ENCODE measurements around the gene TCP11.

The TCP11 gene

GRCh38 chr6:35170891-35171290 lies 29.8 kb upstream of the TCP11 start:
- peak; percentile 4 for DNase-seq

- DNase-seq: peak; percentile 18
Measured at GRCh38 chr6:35170166-35170565, 29.0 kb upstream of the TCP11 start.

GRCh38 chr6:35168461-35168861 lies 27.3 kb upstream of the TCP11 start:
- no peak for DNase-seq

- no peak for DNase-seq
Measured at GRCh38 chr6:35167505-35167904, 26.4 kb upstream of the TCP11 start.

- DNase-seq: no peak
Measured at GRCh38 chr6:35166520-35166919, 25.4 kb upstream of the TCP11 start.

- DNase-seq: no peak
Measured at GRCh38 chr6:35166116-35166515, 25.0 kb upstream of the TCP11 start.

- DNase-seq: no peak
Measured at GRCh38 chr6:35165630-35166071, 24.5 kb upstream of the TCP11 start.

- no peak for DNase-seq
Measured at GRCh38 chr6:35164868-35165267, 23.7 kb upstream of the TCP11 start.

GRCh38 chr6:35164277-35164676 lies 23.1 kb upstream of the TCP11 start:
- DNase-seq: peak; percentile 12

- peak; percentile 7 for DNase-seq
Measured at GRCh38 chr6:35163836-35164235, 22.7 kb upstream of the TCP11 start.

GRCh38 chr6:35161776-35162607 lies 20.9 kb upstream of the TCP11 start:
- DNase-seq: peak; percentile 28

- no peak for DNase-seq
Measured at GRCh38 chr6:35161266-35161665, 20.1 kb upstream of the TCP11 start.

GRCh38 chr6:35160642-35161041 lies 19.5 kb upstream of the TCP11 start:
- peak; percentile 35 for DNase-seq

- DNase-seq: no peak
Measured at GRCh38 chr6:35158520-35158919, 17.4 kb upstream of the TCP11 start.

GRCh38 chr6:35154947-35155346 lies 13.8 kb upstream of the TCP11 start:
- no peak for DNase-seq

GRCh38 chr6:35154262-35154661 lies 13.1 kb upstream of the TCP11 start:
- DNase-seq: no peak

- no peak for DNase-seq
Measured at GRCh38 chr6:35152067-35152707, 11.0 kb upstream of the TCP11 start.

- DNase-seq: no peak
Measured at GRCh38 chr6:35151466-35151865, 10.3 kb upstream of the TCP11 start.

GRCh38 chr6:35149891-35150566 lies 8.9 kb upstream of the TCP11 start:
- no peak for DNase-seq

GRCh38 chr6:35148167-35148741 lies 7.1 kb upstream of the TCP11 start:
- DNase-seq: no peak

- DNase-seq: no peak
Measured at GRCh38 chr6:35147486-35147885, 6.3 kb upstream of the TCP11 start.

GRCh38 chr6:35147026-35147425 lies 5.9 kb upstream of the TCP11 start:
- DNase-seq: no peak

- no peak for DNase-seq
Measured at GRCh38 chr6:35146453-35146852, 5.3 kb upstream of the TCP11 start.

Measured in right forelimb (tissue), 1 donor.